Esophagus squamous epithelium (tissue), 4 donors: Measurements from ENCODE around the gene CPNE1.

Experiments
- CTCF ChIP-seq, 6 experiments: fragments of 450-650 bp in 4 of 6; fragments of 200-600 bp in 2 of 6; sonication (generic) in 2 of 6; IDR thresholded peaks; one replicate each; pipeline ENCODE4 v1.5.1; 2016 to 2019; ENCODE audit warnings: antibody characterized with exemption in 6 of 6, mild to moderate bottlenecking in 4 of 6, moderate library complexity in 4 of 6
- POLR2A ChIP-seq, 4 donors: fragments of 450-650 bp; IDR thresholded peaks; one replicate each; pipeline ENCODE4 v1.6.1; 2017; ENCODE audit warnings: antibody characterized with exemption in 4 of 4, mild to moderate bottlenecking in 4 of 4, moderate library complexity in 3 of 4

- TF ChIP-seq CTCF (IDR thresholded peaks at IDR 0.05) (no peak), POLR2A (IDR thresholded peaks at IDR 0.05) (no peak)
Measured at GRCh38 chr20:35636095-35636494, 28.6 kb downstream of the CPNE1 start.
